Measurements from ENCODE around the gene ZSCAN1.

- TF ChIP-seq POLR2A (IDR thresholded peaks at IDR 0.05) (no peak), CTCF (IDR thresholded peaks at IDR 0.05) (no peak)
These were observed 2.0 kb downstream of the ZSCAN1 start for GRCh38 chr19:58035863-58036262.
